Heart right ventricle (tissue), 16 donors: ENCODE measurements around the gene RBM4B. TPM values are rescaled to one million over a fixed set of nuclear protein-coding genes. Genes with fewer than 3 reads are reported as not detected.

Experiments
- ATAC-seq, 8 donors: fragments of 200-7000 bp; cut with Tn5 transposase; one replicate each; pipeline ENCODE4 v1.9.1; 2020; ENCODE audit warnings: mild to moderate bottlenecking in 8 of 8, moderate library complexity in 8 of 8, moderate number of reproducible peaks in 1 of 8
- DNase-seq, 2 donors: peaks; one replicate each; pipeline ENCODE4 v3.0.0-alpha.2; 2020
- H3K27ac ChIP-seq, 10 donors: fragments of 200-600 bp; sonication (generic) in 2 of 10; one replicate each; pipeline versions ENCODE4 v1.5.0 to v1.8.0; 2020 to 2022; ENCODE audit warnings: mild to moderate bottlenecking in 3 of 10
- H3K27me3 ChIP-seq, 7 donors: fragments of 200-600 bp; one replicate each; pipeline ENCODE4 v1.8.0; 2021 to 2022; ENCODE audit warnings: mild to moderate bottlenecking in 2 of 7
- H3K36me3 ChIP-seq, 9 donors: fragments of 200-600 bp; sonication (generic) in 1 of 9; one replicate each; pipeline versions ENCODE4 v1.5.0 to v1.8.0; 2020 to 2022; ENCODE audit warnings: mild to moderate bottlenecking in 2 of 9
- H3K4me1 ChIP-seq, 9 donors: fragments of 200-600 bp; sonication (generic) in 1 of 9; one replicate each; pipeline versions ENCODE4 v1.5.0 to v1.8.0; 2020 to 2022; ENCODE audit warnings: mild to moderate bottlenecking in 4 of 9
- H3K4me3 ChIP-seq, 10 donors: fragments of 200-600 bp; sonication (generic) in 2 of 10; one replicate each; pipeline versions ENCODE4 v1.5.0 to v1.8.0; 2020 to 2022; ENCODE audit warnings: mild to moderate bottlenecking in 7 of 10, moderate library complexity in 2 of 10
- H3K9me3 ChIP-seq, 11 donors: fragments of 200-600 bp in 10 of 11; sonication (generic) in 2 of 11; one replicate each; pipeline versions ENCODE4 v1.5.0 to v1.8.0; 2013 to 2022; ENCODE audit warnings: mild to moderate bottlenecking in 2 of 11, control low read depth in 1 of 11, moderate library complexity in 1 of 11
- CTCF ChIP-seq, 9 donors: fragments of 200-600 bp; sonication (generic) in 2 of 9; IDR thresholded peaks; one replicate each; pipeline versions ENCODE4 v1.5.0 to v1.8.0; 2021 to 2022; ENCODE audit warnings: antibody characterized with exemption in 9 of 9, mild to moderate bottlenecking in 5 of 9, moderate library complexity in 1 of 9
- WGBS, 2 donors: extraction: QIAGEN DNeasy Blood & Tissue Kit; methylation state at CpG; one replicate each; pipeline ENCODE4 v1.1.7; 2013; ENCODE audit warnings: inconsistent platforms in 1 of 2; 5-methylcytosine and 5-hydroxymethylcytosine counted together
- intact Hi-C, 10 donors: fragments of 100-400 bp; cut with DNase I; formaldehyde crosslinking; loops; one replicate each; pipeline versions ENCODE4 v1.11.1 to v1.14.2; 2022
- polyA plus RNA-seq, 2 donors: library from polyadenylated mRNA; stranded (reverse); fragments of 200-250 nt; gene quantifications; one replicate each; pipeline ENCODE4 v1.2.3, GENCODE V29; 2013
- total RNA-seq, 10 donors: library from RNA; stranded (reverse); fragmentation: NEBNext Ultra II Directional in 3 of 10; extraction: Animal tissue kit (Norgen Biotek cat#: 25700) in 3 of 10; gene quantifications; one replicate each; pipeline versions ENCODE4 v1.2.1 to v1.2.4, GENCODE V29; 2021 to 2023
- donor health status: Arrhythmogenic right ventricular cardiomyopathy.
- donor health status: ischemic (EF 13 %, LVEDD 7.1; RV severe dilation, severe dysfunction).
- donor health status: healthy with polysubstance abuse.
- donor health status: DM: no; HTN: yes; CAD: no.
- donor health status: DM: no; HTN: no; CAD: no.
- donor health status: ischemic (EF 25% LVEDD 6.9; RV normal size, moderate dysfunction).
- donor health status: ischemic (EF 25% LVEDD 5.7; RV mildly dilated, moderate dysfunction).
- donor health status: healthy.
- donor health status: DM: yes; HTN: yes; CAD: no.
- donor health status: Ischemic cardiomyopathy.
- donor health status: ischemic (EF 35%, LVEDD 5.7; RV mildly dilated, moderate dysfunction).
- donor health status: nonischemic (EF 11% LVEDD 7.7; RV severe dilation, severe dysfunction).
- donor health status: DM: yes; HTN: yes; CAD: no.
- donor health status: PGD.
- donor health status: ischemic (EF 29% LVEDD 5.4; RV normal size, mild dysfunction).
- donor health status: nonischemic (EF 23%, LVEDD 6.1; RV moderate dilation, normal function).

The RBM4B gene
- total and polyA plus RNA-seq, 12 donors: 5.7 to 12.6 (median 9.0) TPM

DNA sequence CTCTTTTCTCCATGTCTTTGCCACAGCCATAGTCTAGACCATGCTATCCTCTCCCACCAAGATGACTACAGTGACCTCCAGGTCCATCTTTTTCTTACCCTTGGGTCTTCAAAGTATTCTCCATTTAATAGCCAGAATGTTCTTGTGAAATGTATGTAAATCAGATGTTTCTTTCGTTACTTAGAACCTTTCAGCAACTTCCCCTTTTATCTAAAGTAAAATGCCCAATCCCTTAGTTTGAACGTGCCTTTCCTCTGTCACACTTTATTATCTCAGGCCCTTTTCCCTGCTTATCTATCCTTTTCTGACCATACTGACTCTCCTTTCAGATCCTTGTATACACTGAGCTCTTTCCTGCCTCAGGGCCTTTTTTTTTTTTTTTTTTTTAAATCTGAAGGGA, 17.9 kb downstream of the RBM4B start:
- TF ChIP-seq CTCF (IDR thresholded peaks at IDR 0.05): no peak
- intact Hi-C loops: no loop called here
- Histone ChIP-seq H3K36me3 (peaks cover 0 to 92% (median 4%) of the 10 kb centered on the region in 9 donors), H3K4me1 (peaks cover 0 to 9% (median 0%) of the 10 kb centered on the region in 9 donors), H3K4me3 (no peak overlapping the region), H3K27me3 (no peaks in the 10 kb centered on the region), H3K27ac (no peak overlapping the region), H3K9me3 (no peaks in the 10 kb centered on the region)
- 20 to 44% methylated on average over 2 of the region's 2 CpGs for WGBS, 2 donors
- no peak for DNase-seq
- no peak for ATAC-seq

- no peak for TF ChIP-seq CTCF (IDR thresholded peaks at IDR 0.05)
- no peak for DNase-seq
Observed at GRCh38 chr11:66653123-66653522, 24.6 kb downstream of the RBM4B start.

DNA sequence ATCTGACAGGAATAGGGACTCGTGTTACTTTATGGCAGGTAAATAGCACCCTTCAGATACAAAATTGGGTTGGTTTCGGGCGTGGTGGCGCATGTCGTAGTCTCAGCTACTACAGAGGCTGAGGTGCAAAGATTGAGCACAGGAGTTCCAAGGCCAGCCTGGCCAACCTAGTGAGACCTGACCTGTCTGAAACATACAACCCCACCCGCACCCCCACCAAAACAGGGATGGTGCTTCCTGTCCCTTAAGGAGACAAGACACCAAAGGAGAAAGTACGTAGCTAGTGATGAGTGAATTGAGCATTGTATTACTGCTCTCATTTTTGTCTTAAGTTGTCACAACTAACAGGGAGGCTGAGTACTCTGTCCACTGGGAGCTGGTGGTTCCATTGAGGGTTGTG, 25.0 kb downstream of the RBM4B start:
- 95 to 96% methylated on average over 7 of the region's 7 CpGs for WGBS, 2 donors
- H3K36me3 ChIP-seq: peaks cover 0 to 96% (median 6%) of the 10 kb centered on the region in 9 donors
- H3K4me1 ChIP-seq: peaks cover 0 to 5% (median 0%) of the 10 kb centered on the region in 9 donors
- intact Hi-C loops: no loop called here
- no peak for DNase-seq
- no peaks in the 10 kb centered on the region for H3K27me3 ChIP-seq
- ATAC-seq: no peak
- TF ChIP-seq CTCF (IDR thresholded peaks at IDR 0.05): no peak
- H3K4me3 ChIP-seq: no peak overlapping the region
- no peak overlapping the region for H3K27ac ChIP-seq
- no peaks in the 10 kb centered on the region for H3K9me3 ChIP-seq

More at GRCh38 chr11:66653123-66653522, 24.6 kb downstream of the RBM4B start:
- peaks cover 0 to under 1% (median 0%) of the 10 kb centered on the region in 9 donors for H3K4me1 ChIP-seq
- intact Hi-C loops: no loop called here
- 87 to 90% methylated on average over 6 of the region's 6 CpGs for WGBS, 2 donors
- no peak overlapping the region for H3K27ac ChIP-seq
- H3K4me3 ChIP-seq: no peak overlapping the region
- peaks cover 0 to 96% (median 6%) of the 10 kb centered on the region in 9 donors for H3K36me3 ChIP-seq
- H3K27me3 ChIP-seq: no peaks in the 10 kb centered on the region
- no peaks in the 10 kb centered on the region for H3K9me3 ChIP-seq
- ATAC-seq: no peak

DNA sequence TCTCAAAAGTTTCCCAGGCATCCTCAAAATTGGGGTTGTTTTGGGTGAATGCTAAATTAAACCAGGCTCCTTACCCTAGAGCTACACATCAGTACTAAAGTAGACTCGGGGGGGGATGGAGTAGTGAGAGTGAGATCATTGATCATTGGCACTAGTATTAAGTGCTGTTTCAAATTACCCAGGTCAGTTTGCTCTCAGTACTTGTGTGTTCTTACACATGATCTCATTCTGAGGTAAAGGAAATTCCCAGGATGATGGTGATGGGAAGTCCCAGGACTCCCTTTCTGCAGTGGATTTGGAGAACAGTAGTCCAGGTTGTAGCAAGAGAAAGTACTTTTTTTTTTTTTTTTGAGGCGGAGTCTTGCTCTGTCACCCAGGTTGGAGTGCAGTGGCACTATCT, 26.7 kb downstream of the RBM4B start:
- ATAC-seq (no peak), DNase-seq (no peak)
- intact Hi-C loops: no loop called here
- peaks cover 0 to 21% (median 10%) of the 10 kb centered on the region in 9 donors for H3K4me1 ChIP-seq
- no peak for TF ChIP-seq CTCF (IDR thresholded peaks at IDR 0.05)
- WGBS, 2 donors: 95 to 98% methylated on average over 2 of the region's 2 CpGs
- no peak overlapping the region for H3K27ac ChIP-seq
- no peak overlapping the region for H3K4me3 ChIP-seq
- peaks cover 0 to 96% (median 18%) of the 10 kb centered on the region in 9 donors for H3K36me3 ChIP-seq
- H3K27me3 ChIP-seq: no peaks in the 10 kb centered on the region
- H3K9me3 ChIP-seq: no peaks in the 10 kb centered on the region
